HG03378 (cell line): ENCODE results near the gene PAM.

Source experiments
- ATAC-seq: cut with Tn5 transposase; IDR thresholded peaks from one replicate; pipeline ENCODE4 v1.9.1; 2021; ENCODE audit warnings: mild to moderate bottlenecking, moderate library complexity; ENCODE audit not compliant: unreplicated experiment

PAM gene

GRCh38 chr5:102777099-102777498 is 22.0 kb downstream of the PAM start:
- ATAC-seq = no peak

- ATAC-seq = peak; percentile 63
These were observed 23.4 kb downstream of the PAM start for GRCh38 chr5:102778478-102778877.

GRCh38 chr5:102781359-102781758 is 26.3 kb downstream of the PAM start:
- no peak for ATAC-seq

- ATAC-seq = no peak
These were observed 26.7 kb downstream of the PAM start for GRCh38 chr5:102781786-102782185.

- ATAC-seq = no peak
These were observed 27.2 kb downstream of the PAM start for GRCh38 chr5:102782217-102782872.

- no peak for ATAC-seq
These were observed 32.0 kb downstream of the PAM start for GRCh38 chr5:102787134-102787533.

GRCh38 chr5:102788788-102789187 is 33.7 kb downstream of the PAM start:
- ATAC-seq = no peak

GRCh38 chr5:102789469-102789868 is 34.4 kb downstream of the PAM start:
- ATAC-seq = no peak

GRCh38 chr5:102790748-102791147 is 35.6 kb downstream of the PAM start:
- ATAC-seq = no peak

GRCh38 chr5:102792705-102793104 is 37.6 kb downstream of the PAM start:
- no peak for ATAC-seq

GRCh38 chr5:102794047-102794446 is 38.9 kb downstream of the PAM start:
- ATAC-seq = no peak

- no peak for ATAC-seq
These were observed 39.7 kb downstream of the PAM start for GRCh38 chr5:102794677-102795331.

GRCh38 chr5:102795526-102795925 is 40.4 kb downstream of the PAM start:
- ATAC-seq = no peak

- ATAC-seq = no peak
These were observed 40.9 kb downstream of the PAM start for GRCh38 chr5:102796009-102796408.

GRCh38 chr5:102796498-102796897 is 41.4 kb downstream of the PAM start:
- ATAC-seq = no peak

GRCh38 chr5:102797322-102797884 is 42.3 kb downstream of the PAM start:
- no peak for ATAC-seq

GRCh38 chr5:102798104-102798785 is 43.1 kb downstream of the PAM start:
- ATAC-seq = no peak

- ATAC-seq = no peak
These were observed 43.9 kb downstream of the PAM start for GRCh38 chr5:102799017-102799416.

- no peak for ATAC-seq
These were observed 45.3 kb downstream of the PAM start for GRCh38 chr5:102800427-102800826.

GRCh38 chr5:102801371-102801770 is 46.3 kb downstream of the PAM start:
- ATAC-seq = peak; percentile 66

- ATAC-seq = no peak
These were observed 47.8 kb downstream of the PAM start for GRCh38 chr5:102802708-102803458.
